A673 (cell line): Measurements from ENCODE around the gene PHLDA3. TPM values are rescaled to one million over a fixed set of nuclear protein-coding genes. Genes with fewer than 3 reads are reported as not detected.
A peak's percentile ranks its signal among the peaks of the same experiment; 100 is the strongest.

ENCODE experiments used
- BruUV-seq: library from RNA; stranded (reverse); fragments of 400-500 nt; replicated peaks from 2 replicates; lab custom pipeline; 2021; lab: Mats Ljungman, UMichigan
- CTCF ChIA-PET: fragments of 300-600 bp; sonication (Branson Sonifier 250); formaldehyde crosslinking; loops from one replicate; lab custom pipeline; 2022; ENCODE audit warnings: antibody characterized with exemption; lab: Charles Lee
- POLR2A ChIA-PET: fragments of 300-600 bp; sonication (Branson Sonifier 250); formaldehyde crosslinking; loops from one replicate; lab custom pipeline; 2022; ENCODE audit warnings: antibody characterized with exemption; ENCODE audit not compliant: low non-redundant PET; lab: Charles Lee
- DNase-seq: peaks from one replicate; pipeline ENCODE4 v3.0.0-alpha.2; 2015; ENCODE audit warnings: low spot score
- H3K27ac ChIP-seq: fragments of 200-600 bp; sonication (generic); 2 replicates; pipeline ENCODE4 v1.5.1; 2016; ENCODE audit warnings: mixed run types, low read depth, mild to moderate bottlenecking, mixed read lengths, antibody characterized with exemption, low read length; ENCODE audit not compliant: poor library complexity, severe bottlenecking
- H3K27me3 ChIP-seq: fragments of 200-600 bp; sonication (generic); replicated peaks from 2 replicates; pipeline ENCODE4 v1.6.1; 2017; ENCODE audit warnings: mixed run types, low read depth, mild to moderate bottlenecking, mixed read lengths, antibody characterized with exemption, low read length; ENCODE audit not compliant: insufficient read depth, poor library complexity
- H3K36me3 ChIP-seq: fragments of 200-600 bp; sonication (generic); 2 replicates; pipeline ENCODE4 v1.6.1; 2016; ENCODE audit warnings: mixed run types, mild to moderate bottlenecking, mixed read lengths, antibody characterized with exemption, low read length; ENCODE audit not compliant: insufficient read depth, poor library complexity, severe bottlenecking
- H3K4me1 ChIP-seq: fragments of 200-600 bp; sonication (generic); 2 replicates; pipeline ENCODE4 v1.6.1; 2017; ENCODE audit warnings: mixed run types, mild to moderate bottlenecking, mixed read lengths, antibody characterized with exemption, low read length; ENCODE audit not compliant: insufficient read depth, poor library complexity, severe bottlenecking
- H3K4me3 ChIP-seq: fragments of 200-600 bp; sonication (generic); 2 replicates; pipeline ENCODE4 v1.5.1; 2016; ENCODE audit warnings: low read depth, mixed run types, mild to moderate bottlenecking, mixed read lengths, low read length; ENCODE audit not compliant: poor library complexity, severe bottlenecking
- H3K9me3 ChIP-seq: fragments of 200-600 bp; sonication (generic); 2 replicates; pipeline ENCODE4 v1.6.1; 2016; ENCODE audit warnings: mixed run types, low read depth, mild to moderate bottlenecking, mixed read lengths, antibody characterized with exemption, low read length; ENCODE audit not compliant: poor library complexity, severe bottlenecking
- EZH2 ChIP-seq: fragments of 200-600 bp; sonication (generic); IDR thresholded peaks from 2 replicates; pipeline ENCODE4 v1.6.1; 2017; ENCODE audit warnings: borderline replicate concordance, low read depth, mild to moderate bottlenecking, mixed read lengths, antibody characterized with exemption, low read length; ENCODE audit not compliant: poor library complexity, severe bottlenecking
- intact Hi-C: fragments of 100-400 bp; cut with micrococcal nuclease; formaldehyde crosslinking; loops from one replicate; pipeline ENCODE4 v1.10.0; 2022; ENCODE audit not compliant: unreplicated experiment
- total RNA-seq: library from RNA; stranded (reverse); gene quantifications from 2 replicates; pipeline ENCODE4 v1.2.3, GENCODE V29; 2021
- TF ChIP-seq, protein P1 (sequence below): fragments of 300-800, 200-600 bp; sonication (generic); conservative IDR thresholded peaks from 2 replicates; pipeline ENCODE4 v1.5.1; 2017; ENCODE audit warnings: low read depth, mild to moderate bottlenecking, antibody characterized with exemption, low read length, moderate library complexity, mixed read lengths

Gene PHLDA3
- total RNA-seq, 1 experiment from 2014 or later, result 24.1 TPM

GRCh38 chr1:201470581-201470980, 1.6 kb upstream of the PHLDA3 start:
- Histone ChIP-seq H3K27me3 (no peaks in the 10 kb centered on the region), H3K4me1 (peaks cover 21% of the 10 kb centered on the region), H3K36me3 (peaks cover 8% of the 10 kb centered on the region), H3K27ac (no peak overlapping the region), H3K9me3 (no peaks in the 10 kb centered on the region), H3K4me3 (no peak overlapping the region)
- TF ChIP-seq, protein P1, sequence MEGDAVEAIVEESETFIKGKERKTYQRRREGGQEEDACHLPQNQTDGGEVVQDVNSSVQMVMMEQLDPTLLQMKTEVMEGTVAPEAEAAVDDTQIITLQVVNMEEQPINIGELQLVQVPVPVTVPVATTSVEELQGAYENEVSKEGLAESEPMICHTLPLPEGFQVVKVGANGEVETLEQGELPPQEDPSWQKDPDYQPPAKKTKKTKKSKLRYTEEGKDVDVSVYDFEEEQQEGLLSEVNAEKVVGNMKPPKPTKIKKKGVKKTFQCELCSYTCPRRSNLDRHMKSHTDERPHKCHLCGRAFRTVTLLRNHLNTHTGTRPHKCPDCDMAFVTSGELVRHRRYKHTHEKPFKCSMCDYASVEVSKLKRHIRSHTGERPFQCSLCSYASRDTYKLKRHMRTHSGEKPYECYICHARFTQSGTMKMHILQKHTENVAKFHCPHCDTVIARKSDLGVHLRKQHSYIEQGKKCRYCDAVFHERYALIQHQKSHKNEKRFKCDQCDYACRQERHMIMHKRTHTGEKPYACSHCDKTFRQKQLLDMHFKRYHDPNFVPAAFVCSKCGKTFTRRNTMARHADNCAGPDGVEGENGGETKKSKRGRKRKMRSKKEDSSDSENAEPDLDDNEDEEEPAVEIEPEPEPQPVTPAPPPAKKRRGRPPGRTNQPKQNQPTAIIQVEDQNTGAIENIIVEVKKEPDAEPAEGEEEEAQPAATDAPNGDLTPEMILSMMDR, result no peak
- TF ChIP-seq EZH2, result no peak
- CTCF ChIA-PET, result no interaction called here
- DNase-seq, result no peak
- intact Hi-C loops, result no loop called here
- no TSS peak for BruUV-seq
- POLR2A ChIA-PET, result no interaction called here

GRCh38 chr1:201469645-201470074, 672 bp upstream of the PHLDA3 start:
- Histone ChIP-seq H3K27me3 (no peaks in the 10 kb centered on the region), H3K36me3 (peaks cover 15% of the 10 kb centered on the region), H3K9me3 (no peaks in the 10 kb centered on the region), H3K4me3 (peak overlapping the region; percentile 76), H3K27ac (peak overlapping the region; percentile 93), H3K4me1 (peaks cover 21% of the 10 kb centered on the region)
- POLR2A ChIA-PET, result no interaction called here
- no TSS peak for BruUV-seq
- no peak for TF ChIP-seq EZH2
- intact Hi-C loops, result no loop called here
- DNase-seq, result no peak
- CTCF ChIA-PET, result interaction anchor here (1.0 to 2.0 kb wide), 4 partner anchors 12 to 34 kb away, joined by 3 to 21 read pairs (median 6); no protein-coding TSS in a partner anchor

GRCh38 chr1:201468501-201468843, 516 bp downstream of the PHLDA3 start:
- no peaks in the 10 kb centered on the region for H3K27me3 ChIP-seq
- intact Hi-C loops, result no loop called here

More at GRCh38 chr1:201468501-201468843, 516 bp downstream of the PHLDA3 start:
- Histone ChIP-seq H3K36me3 (peaks cover 15% of the 10 kb centered on the region), H3K9me3 (no peaks in the 10 kb centered on the region), H3K4me1 (peaks cover 21% of the 10 kb centered on the region), H3K27ac (peak overlapping the region; percentile 93), H3K4me3 (peak overlapping the region; percentile 76)
- POLR2A ChIA-PET, result no interaction called here
- CTCF ChIA-PET, result interaction anchor here (1.0 to 2.0 kb wide), 6 partner anchors 11 to 45 kb away, joined by 3 to 21 read pairs (median 6); no protein-coding TSS in a partner anchor
- no TSS peak for BruUV-seq
- TF ChIP-seq, protein P1, result no peak
- TF ChIP-seq EZH2, result no peak
- peak; percentile 60 for DNase-seq
